IMR-90 (cell line): ENCODE results near the gene CCNE1. TPM values are rescaled to one million over a fixed set of nuclear protein-coding genes. Genes with fewer than 3 reads are reported as not detected.

Source experiments
- polyA plus RNA-seq, 3 experiments: library from polyadenylated mRNA; depleted of rRNA; stranded (reverse); fragments of >200 nt; gene quantifications; 2 replicates each; pipeline ENCODE4 v1.2.3, GENCODE V29; 2012; ENCODE audit warnings: low replicate concordance in 1 of 3
- total RNA-seq: library from RNA; depleted of rRNA; stranded (reverse); fragments of >200 nt; gene quantifications from 2 replicates; pipeline ENCODE4 v1.2.3, GENCODE V29; 2012; rRNA removed

CCNE1 gene
- total and polyA plus RNA-seq, 2 of the 4 experiments (the other 2 are of a cell fraction) = 6.8 to 7.0 TPM

Other genes starting within 250 kb of the CCNE1 start
- 65.1 and 85.5 TPM in 2 replicates for gene POP4, start 205.7 kb upstream of the CCNE1 start, total RNA-seq
- gene POP4, start 205.7 kb upstream of the CCNE1 start, polyA plus RNA-seq (2012; rRNA removed) = 81.2 and 87.2 TPM in 2 replicates
- gene PLEKHF1, start 146.5 kb upstream of the CCNE1 start, total RNA-seq = 4.7 and 5.0 TPM in 2 replicates
- gene PLEKHF1, start 146.5 kb upstream of the CCNE1 start, polyA plus RNA-seq (2012; rRNA removed) = 6.6 and 7.2 TPM in 2 replicates
- 16.3 and 19.2 TPM in 2 replicates for gene C19orf12, start 96.7 kb upstream of the CCNE1 start, total RNA-seq
- gene C19orf12, start 96.7 kb upstream of the CCNE1 start, polyA plus RNA-seq (2012; rRNA removed) = 24.0 and 24.2 TPM in 2 replicates
- 43.2 and 95.8 TPM in 2 replicates for gene URI1, start 130.2 kb downstream of the CCNE1 start, total RNA-seq
- 39.0 and 45.3 TPM in 2 replicates for gene URI1, start 130.2 kb downstream of the CCNE1 start, polyA plus RNA-seq (2012; rRNA removed)